Right ventricle myocardium inferior (tissue), 1 donor: ENCODE results near the gene ADH6. TPM values are rescaled to one million over a fixed set of nuclear protein-coding genes. Genes with fewer than 3 reads are reported as not detected.
"Not testable (repeated sequence)": the region's sequence is repeated elsewhere in the genome, so short reads cannot be mapped to it uniquely, and the experiment has no call there.

Source experiments
- ATAC-seq: fragments of 200-7000 bp; cut with Tn5 transposase; one replicate; pipeline ENCODE4 v1.9.1; 2020; ENCODE audit warnings: mild to moderate bottlenecking, moderate library complexity
- DNase-seq: peaks from one replicate; pipeline ENCODE4 v3.0.0; 2021; ENCODE audit errors: missing footprints
- intact Hi-C: fragments of 100-400 bp; cut with DNase I; formaldehyde crosslinking; loops from one replicate; pipeline ENCODE4 v1.11.0; 2022
- long read RNA-seq: library from polyadenylated mRNA; unstranded; transcript quantifications from one replicate; pipeline ENCODE4 v2.0.0, GENCODE V29; 2021
- total RNA-seq: library from RNA; stranded (reverse); fragmentation: NEBNext Ultra II Directional; extraction: Animal tissue kit (Norgen Biotek cat#: 25700); gene quantifications from one replicate; pipeline ENCODE4 v1.2.1, GENCODE V29; 2021
- donor health status: DM: no; HTN: yes; CAD: no; lungs with severe emphysema.

ADH6 gene
- not detected for total RNA-seq
- long read RNA-seq = 0 reads

GRCh38 chr4:99219072-99219471 is at the start of gene ADH6:
Gene ADH6, minus strand, starts transcription at chr4:99219246. Its CDS starts 94 bp downstream, at chr4:99219152.
- DNase-seq = no peak
- intact Hi-C loops = no loop called here
- no peak for ATAC-seq

- DNase-seq = no peak
- ATAC-seq = no peak
- intact Hi-C loops = no loop called here
Measured at GRCh38 chr4:99264927-99265326, 45.9 kb upstream of the ADH6 start.

GRCh38 chr4:99252746-99253145 is 33.7 kb upstream of the ADH6 start:
- ATAC-seq (no peak), DNase-seq (no peak)
- intact Hi-C loops = no loop called here

GRCh38 chr4:99248714-99249113 is 29.7 kb upstream of the ADH6 start:
- ATAC-seq = no peak
- intact Hi-C loops = no loop called here
- DNase-seq = no peak

GRCh38 chr4:99235955-99236354 is 16.9 kb upstream of the ADH6 start:
- ATAC-seq = no peak
- intact Hi-C loops = no loop called here
- DNase-seq = no peak

GRCh38 chr4:99234331-99235010 is 15.4 kb upstream of the ADH6 start:
- ATAC-seq = no peak
- intact Hi-C loops = no loop called here
- DNase-seq = no peak

- DNase-seq, intact Hi-C loops, ATAC-seq: not testable (repeated sequence)
Measured at GRCh38 chr4:99233397-99233796, 14.4 kb upstream of the ADH6 start.

- intact Hi-C loops, DNase-seq, ATAC-seq: not testable (repeated sequence)
Measured at GRCh38 chr4:99228706-99229105, 9.7 kb upstream of the ADH6 start.

GRCh38 chr4:99227646-99228045 is 8.6 kb upstream of the ADH6 start:
- intact Hi-C loops, DNase-seq, ATAC-seq: not testable (repeated sequence)

- intact Hi-C loops = no loop called here
- ATAC-seq (no peak), DNase-seq (no peak)
Measured at GRCh38 chr4:99221980-99222379, 2.9 kb upstream of the ADH6 start.

GRCh38 chr4:99219479-99219878 is 433 bp upstream of the ADH6 start:
- intact Hi-C loops = no loop called here
- DNase-seq (no peak), ATAC-seq (no peak)

GRCh38 chr4:99215521-99215920 is 3.5 kb downstream of the ADH6 start:
- no peak for DNase-seq
- ATAC-seq = no peak
- intact Hi-C loops = no loop called here

- no peak for DNase-seq
- ATAC-seq = no peak
- intact Hi-C loops = no loop called here
Measured at GRCh38 chr4:99210789-99211188, 8.3 kb downstream of the ADH6 start.

- no peak for ATAC-seq
- intact Hi-C loops = no loop called here
Measured at GRCh38 chr4:99209671-99210070, 9.4 kb downstream of the ADH6 start.

GRCh38 chr4:99208719-99209075 is 10.3 kb downstream of the ADH6 start:
- intact Hi-C loops = no loop called here
- no peak for DNase-seq
- ATAC-seq = no peak

More at GRCh38 chr4:99209671-99210070, 9.4 kb downstream of the ADH6 start:
- DNase-seq = no peak

- no peak for DNase-seq
- intact Hi-C loops = no loop called here
- no peak for ATAC-seq
Measured at GRCh38 chr4:99207911-99208718, 10.9 kb downstream of the ADH6 start.

GRCh38 chr4:99207069-99207743 is 11.8 kb downstream of the ADH6 start:
- no peak for ATAC-seq
- intact Hi-C loops = no loop called here
- no peak for DNase-seq

- ATAC-seq (peak; percentile 71), DNase-seq (no peak)
Measured at GRCh38 chr4:99205153-99205979, 13.7 kb downstream of the ADH6 start.

GRCh38 chr4:99202536-99202935 is 16.5 kb downstream of the ADH6 start:
- DNase-seq (no peak), ATAC-seq (peak; percentile 85)
- intact Hi-C loops = loop anchor here (2.0 to 5.0 kb wide), 2 partner anchors 120 to 202 kb away; partner anchors contain the start of gene ADH1B

More at GRCh38 chr4:99205153-99205979, 13.7 kb downstream of the ADH6 start:
- intact Hi-C loops = no loop called here
